A204.1 (cell line): ENCODE data around the gene SYNE3.

Experiments used
- FAIRE-seq: peaks from 2 replicates; lab custom pipeline; 2012; peaks lifted over from hg19 to GRCh38; lab: Jason Lieb, UNC

Gene SYNE3

GRCh38 chr14:95474486-95474885 is 42.0 kb downstream of the SYNE3 start:
- no peak for FAIRE-seq

DNA sequence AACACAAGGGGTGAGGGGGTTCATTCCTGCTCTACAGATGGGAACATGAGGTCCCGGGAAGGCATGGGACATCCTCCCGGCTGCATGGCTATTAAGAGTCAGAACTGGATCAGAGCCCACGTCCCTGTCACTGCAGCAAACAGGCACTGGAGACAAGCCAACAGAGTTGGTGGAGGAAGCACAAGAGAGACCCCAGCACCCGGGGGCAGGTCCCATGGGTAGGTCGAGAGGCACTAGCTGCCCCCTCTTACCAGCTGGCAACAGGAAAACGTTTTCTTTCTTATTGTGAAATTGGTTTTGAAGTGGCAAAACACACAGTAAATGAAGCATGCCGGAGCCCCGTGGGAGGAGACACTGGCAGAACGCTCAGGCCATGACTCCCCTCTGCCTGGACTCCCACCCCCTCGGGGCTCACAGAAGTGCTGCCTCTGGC is 43.6 kb downstream of the SYNE3 start:
- FAIRE-seq, result no peak

DNA sequence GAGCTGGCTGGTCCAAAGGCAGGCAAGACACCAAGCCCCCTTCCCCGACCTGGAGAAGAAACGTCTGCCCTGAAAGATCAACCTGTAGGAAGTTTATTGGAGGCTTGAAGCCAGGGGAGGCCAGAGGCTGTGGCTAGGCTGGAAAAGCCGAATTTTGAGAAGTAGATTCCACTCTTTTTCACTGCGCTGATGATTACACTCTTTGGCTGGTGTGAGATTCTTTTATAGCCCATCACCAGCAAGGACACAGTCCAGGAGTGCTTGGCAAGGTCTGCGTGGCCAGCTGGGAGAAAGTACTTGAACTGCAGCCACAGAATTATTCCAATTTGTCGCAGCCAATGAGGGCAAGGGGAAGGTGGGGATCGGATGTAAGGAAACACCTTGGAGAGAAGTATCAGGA is 45.0 kb downstream of the SYNE3 start:
- FAIRE-seq, result no peak

- no peak for FAIRE-seq
Measured at GRCh38 chr14:95471016-95471415, 45.4 kb downstream of the SYNE3 start.

DNA sequence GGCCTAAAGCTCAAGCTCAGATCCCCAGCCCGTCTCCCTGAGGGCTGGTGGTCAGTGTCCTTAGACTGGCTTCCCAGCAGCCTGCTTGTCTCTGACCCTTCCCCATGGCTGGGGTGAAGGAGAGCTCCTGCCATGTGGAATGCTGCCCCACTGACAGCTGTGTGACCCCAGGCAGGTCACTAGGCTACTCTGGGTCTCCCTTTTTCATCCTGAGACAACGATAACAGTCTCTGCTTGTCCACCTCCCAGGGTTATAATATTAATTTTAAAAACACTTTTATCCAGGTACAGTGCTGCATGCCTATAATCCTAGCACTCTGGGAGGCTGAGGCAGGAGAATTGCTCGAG is 47.3 kb downstream of the SYNE3 start:
- FAIRE-seq, result no peak

- FAIRE-seq, result no peak
Measured at GRCh38 chr14:95468448-95469133, 47.9 kb downstream of the SYNE3 start.

DNA sequence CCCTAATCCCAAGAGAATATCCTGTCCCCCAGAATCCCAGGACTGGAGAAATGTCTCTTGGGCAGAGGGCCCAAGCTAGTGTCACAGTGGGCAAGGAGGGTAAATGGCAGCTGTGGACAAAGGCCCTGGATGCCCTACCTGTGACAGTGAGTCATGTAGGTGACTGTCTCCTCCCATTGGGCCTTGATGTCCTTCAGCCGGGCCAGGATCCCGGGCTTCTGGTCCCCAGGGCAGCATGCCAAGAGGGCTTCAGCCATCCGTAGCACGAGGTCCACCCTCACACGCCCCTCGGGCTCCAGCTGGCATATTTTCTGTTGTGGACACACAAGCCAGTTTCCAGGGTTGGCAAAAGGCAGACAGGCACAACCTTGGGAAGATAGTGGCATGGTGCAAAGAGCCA is 48.8 kb downstream of the SYNE3 start:
- FAIRE-seq, result no peak

DNA sequence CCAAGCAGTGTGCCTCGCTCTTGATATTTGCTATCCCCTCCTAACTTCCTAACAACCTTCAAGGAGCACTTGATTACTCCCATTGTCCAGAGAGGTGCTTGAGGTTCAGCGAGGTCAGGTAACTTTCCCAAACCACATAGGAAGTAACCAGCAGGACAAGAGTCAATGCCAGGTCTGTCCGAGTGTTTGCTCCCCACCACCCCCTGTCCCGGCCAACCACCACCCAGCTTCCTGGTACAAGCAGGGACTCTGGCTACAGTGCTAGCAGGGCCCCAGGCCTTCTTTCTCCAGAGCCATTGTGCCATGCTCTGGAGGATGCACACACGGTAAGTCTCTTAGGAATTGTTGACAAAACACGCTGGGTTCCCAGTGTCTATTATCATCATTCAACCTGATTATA is 49.2 kb downstream of the SYNE3 start:
- no peak for FAIRE-seq
